Myocyte (in vitro differentiated cells): ENCODE measurements around the gene FLCN. TPM values are rescaled to one million over a fixed set of nuclear protein-coding genes. Genes with fewer than 3 reads are reported as not detected.

ENCODE experiments used
- DNase-seq: peaks from one replicate; pipeline ENCODE4 v3.0.0-alpha.2; 2012; ENCODE audit warnings: low read depth
- total RNA-seq: library from RNA; depleted of rRNA; stranded (reverse); fragments of >200 nt; gene quantifications from 2 replicates; pipeline ENCODE4 v1.2.3, GENCODE V29; 2014

FLCN gene
- total RNA-seq, 1 donor from 2014 or later, result 66.4 TPM

- peak; percentile 77 for DNase-seq
Observed at GRCh38 chr17:17236295-17237025, 508 bp downstream of the FLCN start.

GRCh38 chr17:17235212-17236174, 1.5 kb downstream of the FLCN start:
- DNase-seq, result peak; percentile 59

GRCh38 chr17:17232303-17232621, 4.7 kb downstream of the FLCN start:
- peak; percentile 22 for DNase-seq

- DNase-seq, result no peak
Observed at GRCh38 chr17:17231621-17232302, 5.2 kb downstream of the FLCN start.

- DNase-seq, result peak; percentile 54
Observed at GRCh38 chr17:17229416-17230384, 7.3 kb downstream of the FLCN start.

- DNase-seq, result no peak
Observed at GRCh38 chr17:17228521-17229279, 8.3 kb downstream of the FLCN start.

- DNase-seq, result peak; percentile 30
Observed at GRCh38 chr17:17227608-17228520, 9.1 kb downstream of the FLCN start.

GRCh38 chr17:17226451-17227265, 10.3 kb downstream of the FLCN start:
- DNase-seq, result no peak

- no peak for DNase-seq
Observed at GRCh38 chr17:17225901-17226300, 11.1 kb downstream of the FLCN start.

GRCh38 chr17:17224137-17224536, 12.8 kb downstream of the FLCN start:
- no peak for DNase-seq

GRCh38 chr17:17223736-17224135, 13.2 kb downstream of the FLCN start:
- DNase-seq, result no peak

- DNase-seq, result no peak
Observed at GRCh38 chr17:17221329-17221728, 15.6 kb downstream of the FLCN start.

- DNase-seq, result no peak
Observed at GRCh38 chr17:17220529-17220928, 16.4 kb downstream of the FLCN start.

GRCh38 chr17:17217995-17218394, 19.0 kb downstream of the FLCN start:
- DNase-seq, result no peak

- DNase-seq, result no peak
Observed at GRCh38 chr17:17216776-17217175, 20.2 kb downstream of the FLCN start.

GRCh38 chr17:17216236-17216635, 20.7 kb downstream of the FLCN start:
- no peak for DNase-seq

- no peak for DNase-seq
Observed at GRCh38 chr17:17215575-17215974, 21.4 kb downstream of the FLCN start.
